ENCODE results near the gene STT3A. TPM values are rescaled to one million over a fixed set of nuclear protein-coding genes. Genes with fewer than 3 reads are reported as not detected.

The STT3A gene
- total RNA-seq, 1 experiment from 2014 or later: 229 TPM

GRCh38 chr11:125671561-125671960 lies 78.9 kb downstream of the STT3A start:
- Histone ChIP-seq H3K4me1 (ENCODE audit: control insufficient read depth, insufficient read depth, low read length) (no peaks in the 10 kb centered on the region), H3K27ac (ENCODE audit: low read length) (no peak overlapping the region), H3K4me3 (ENCODE audit: low read depth in 2 of 2, low read length in 2 of 2) (no peak overlapping the region), H3K27me3 (ENCODE audit: control insufficient read depth, insufficient read depth, low read length) (no peaks in the 10 kb centered on the region), H3K36me3 (ENCODE audit: control insufficient read depth, insufficient read depth, low read length) (no peaks in the 10 kb centered on the region), H3K9me3 (ENCODE audit: control insufficient read depth, insufficient read depth, low read depth, low read length) (no peaks in the 10 kb centered on the region)
- POLR2A ChIA-PET: interaction anchor here (0.7 kb wide), 1 partner anchor 246 kb away, joined by 3 read pairs; no protein-coding TSS in a partner anchor
- in situ Hi-C loops (cut with HindIII; ENCODE audit: low pct_unique_long_range_greater_than_20kb, low sequenced_read_pairs) (no loop called here), intact Hi-C loops (cut with micrococcal nuclease; ENCODE audit: unreplicated experiment) (no loop called here)
- no TSS peak for BruUV-seq (replicated peaks)
- ATAC-seq (no peak), DNase-seq (ENCODE audit: low read depth, low spot score) (no peak)
- CTCF ChIA-PET: no interaction called here
- TF ChIP-seq SIN3A (IDR thresholded peaks at IDR 0.05; ENCODE audit: borderline replicate concordance, insufficient read depth, low read depth, low read length) (no peak), CTCF (IDR thresholded peaks at IDR 0.05) (no peak), REST (IDR thresholded peaks at IDR 0.05; ENCODE audit: insufficient read depth in 1 of 2, low read depth in 2 of 2, low read length in 1 of 2) (no peak), TCF7L2 (IDR thresholded peaks at IDR 0.05; ENCODE audit: low read depth, low read length) (no peak)

Other genes starting within 250 kb of the STT3A start
- 2.4 TPM for gene FEZ1, start 96.6 kb upstream of the STT3A start, total RNA-seq (2021; ENCODE audit: unreplicated experiment)
- 193 TPM for gene EI24, start 23.4 kb upstream of the STT3A start, total RNA-seq (2021; ENCODE audit: unreplicated experiment)
- gene CHEK1, start 32.3 kb downstream of the STT3A start, total RNA-seq (2021; ENCODE audit: unreplicated experiment): 71.6 TPM
- 0.26 TPM for gene ACRV1, start 88.0 kb downstream of the STT3A start, total RNA-seq (2021; ENCODE audit: unreplicated experiment)
- not detected for gene PATE1, start 153.4 kb downstream of the STT3A start, total RNA-seq (2021; ENCODE audit: unreplicated experiment)
- gene PATE2, start 186.0 kb downstream of the STT3A start, total RNA-seq (2021; ENCODE audit: unreplicated experiment): 0.18 TPM
- not detected for gene PATE3, start 195.3 kb downstream of the STT3A start, total RNA-seq (2021; ENCODE audit: unreplicated experiment)
- gene PATE4, start 240.5 kb downstream of the STT3A start, total RNA-seq (2021; ENCODE audit: unreplicated experiment): not detected